Stimulated activated CD4-positive, alpha-beta T cell treated with anti-CD3 and anti-CD28 coated beads, Interleukin-12 subunit alpha, Interleukin-12 subunit beta, amount 100 ng/mL, for 24 hours (primary cell): ENCODE measurements around the gene GRK2.

Experiments
- DNase-seq, 2 experiments: peaks; one replicate each; pipeline ENCODE4 v3.0.0-alpha.2; 2020; ENCODE audit warnings: low read depth in 2 of 2

Gene GRK2

DNA sequence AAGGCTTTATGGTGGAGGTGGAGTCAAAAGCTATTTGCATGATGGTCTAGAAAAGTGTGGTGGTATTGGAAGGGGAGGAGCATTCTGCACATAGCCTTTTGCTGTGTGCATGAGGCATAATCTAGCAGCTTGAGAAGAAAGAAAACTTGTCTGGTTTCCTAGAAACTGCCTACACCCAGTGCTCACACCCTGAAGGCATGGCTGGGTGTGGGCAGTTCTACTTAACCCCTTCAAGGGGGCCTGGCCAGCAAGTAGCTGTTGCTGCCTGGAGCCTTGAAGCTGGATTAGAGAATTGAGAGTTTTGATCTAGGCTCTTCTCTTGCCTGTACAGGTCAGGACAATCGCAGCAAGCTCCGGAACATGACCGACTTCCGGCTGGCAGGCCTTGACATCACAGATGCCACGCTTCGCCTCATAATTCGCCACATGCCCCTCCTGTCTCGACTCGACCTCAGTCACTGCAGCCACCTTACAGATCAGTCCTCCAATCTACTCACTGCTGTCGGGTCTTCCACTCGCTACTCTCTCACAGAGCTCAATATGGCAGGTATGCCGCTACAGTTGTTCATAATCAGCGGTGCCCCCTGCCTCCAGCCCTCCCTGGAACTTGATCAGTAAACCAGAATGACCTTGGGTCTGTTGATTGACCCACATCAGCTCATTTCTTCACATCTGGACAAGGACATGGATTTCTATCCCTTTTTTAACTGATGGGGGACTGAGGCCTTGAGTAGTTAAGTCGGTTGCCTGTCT, 12.2 kb upstream of the GRK2 start:
- no peak for DNase-seq

DNA sequence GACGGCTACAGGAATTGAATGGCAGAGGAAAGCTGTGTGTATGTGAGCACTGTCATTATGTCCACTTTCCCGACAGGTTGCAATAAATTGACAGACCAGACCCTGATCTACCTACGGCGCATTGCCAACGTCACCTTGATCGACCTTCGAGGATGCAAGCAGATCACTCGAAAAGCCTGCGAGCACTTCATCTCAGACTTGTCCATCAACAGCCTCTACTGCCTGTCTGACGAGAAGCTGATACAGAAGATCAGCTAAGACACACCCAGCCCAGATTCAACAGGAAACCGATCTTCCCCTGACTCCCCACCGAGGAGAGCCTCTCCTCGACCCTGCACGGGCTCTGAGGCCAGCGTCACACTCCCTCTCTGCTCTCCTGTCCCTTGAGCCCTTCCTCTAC, 11.5 kb upstream of the GRK2 start:
- DNase-seq: no peak

DNA sequence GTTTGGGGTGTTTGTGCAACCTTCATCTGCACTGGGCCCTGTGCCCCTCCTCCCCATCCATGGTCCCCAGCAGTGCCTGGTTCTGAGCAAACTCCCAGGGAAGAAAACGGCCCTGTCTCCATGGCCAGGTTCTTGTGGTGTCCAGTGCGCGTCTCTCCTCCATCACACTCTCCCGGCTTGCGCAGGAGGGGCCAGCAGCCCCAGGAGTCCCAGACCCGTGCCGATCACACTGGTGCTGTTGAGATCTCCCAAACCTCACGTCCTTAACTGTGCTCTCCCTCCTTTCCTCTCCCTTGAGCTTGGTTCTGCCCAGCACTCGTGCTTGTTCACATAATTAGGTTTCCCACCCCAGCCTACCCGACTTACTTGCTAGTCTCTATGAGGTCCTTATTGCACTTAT, 10.9 kb upstream of the GRK2 start:
- no peak for DNase-seq

DNA sequence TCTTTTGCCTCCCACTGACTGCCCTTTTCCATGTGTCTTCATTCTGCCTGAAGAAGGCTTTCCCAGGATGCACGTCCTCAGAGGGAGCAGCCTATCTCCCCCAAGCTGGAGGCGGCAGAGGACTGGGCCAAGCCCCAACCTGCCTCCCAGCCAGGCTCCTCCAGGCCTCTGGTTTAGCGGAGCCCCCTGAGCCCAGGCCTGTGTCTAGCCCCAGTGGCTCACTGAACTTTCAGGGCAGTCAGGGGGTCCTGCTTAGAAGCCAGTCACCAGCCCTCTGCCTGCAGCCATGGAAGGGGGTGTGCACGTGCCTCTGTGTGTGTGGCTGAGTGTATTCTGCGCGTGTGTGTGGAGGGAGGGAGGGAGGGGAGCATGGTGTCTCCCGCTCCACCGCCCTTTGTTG, 10.4 kb upstream of the GRK2 start:
- no peak for DNase-seq

DNA sequence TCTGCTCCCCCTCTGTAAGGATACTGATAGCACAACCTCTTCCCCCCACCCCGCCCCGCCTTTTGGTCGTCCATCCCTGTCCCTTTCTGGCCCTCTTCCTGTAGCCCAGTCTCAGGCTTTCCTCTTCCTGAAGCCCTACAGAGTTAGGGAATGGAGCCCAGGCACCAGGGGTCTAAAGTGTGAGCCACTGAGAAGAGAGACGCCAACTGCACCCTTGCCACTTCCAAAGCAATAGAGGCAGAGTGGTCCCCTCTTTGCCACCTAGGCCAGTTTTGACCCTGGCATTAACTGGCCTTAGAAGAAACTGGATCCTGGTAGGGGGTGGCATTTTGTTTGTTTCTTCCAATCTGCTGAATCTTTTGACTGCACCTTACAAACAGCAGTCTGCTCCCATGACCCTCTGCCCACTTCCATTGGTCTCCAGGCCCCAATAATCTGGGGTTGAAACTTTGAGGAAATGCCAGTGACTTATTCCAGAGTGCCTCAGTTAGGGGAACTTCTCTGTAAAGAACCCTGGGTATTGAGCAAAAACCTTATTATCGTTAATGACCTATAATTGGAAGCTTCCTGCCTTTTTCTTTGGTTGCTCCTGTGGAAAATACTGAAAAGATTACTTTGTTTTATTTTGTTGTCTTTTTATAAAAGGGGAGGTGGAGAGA, 9.7 kb upstream of the GRK2 start:
- no peak for DNase-seq

- no peak for DNase-seq
Observed at GRCh38 chr11:67260406-67260805, 5.9 kb upstream of the GRK2 start.

DNA sequence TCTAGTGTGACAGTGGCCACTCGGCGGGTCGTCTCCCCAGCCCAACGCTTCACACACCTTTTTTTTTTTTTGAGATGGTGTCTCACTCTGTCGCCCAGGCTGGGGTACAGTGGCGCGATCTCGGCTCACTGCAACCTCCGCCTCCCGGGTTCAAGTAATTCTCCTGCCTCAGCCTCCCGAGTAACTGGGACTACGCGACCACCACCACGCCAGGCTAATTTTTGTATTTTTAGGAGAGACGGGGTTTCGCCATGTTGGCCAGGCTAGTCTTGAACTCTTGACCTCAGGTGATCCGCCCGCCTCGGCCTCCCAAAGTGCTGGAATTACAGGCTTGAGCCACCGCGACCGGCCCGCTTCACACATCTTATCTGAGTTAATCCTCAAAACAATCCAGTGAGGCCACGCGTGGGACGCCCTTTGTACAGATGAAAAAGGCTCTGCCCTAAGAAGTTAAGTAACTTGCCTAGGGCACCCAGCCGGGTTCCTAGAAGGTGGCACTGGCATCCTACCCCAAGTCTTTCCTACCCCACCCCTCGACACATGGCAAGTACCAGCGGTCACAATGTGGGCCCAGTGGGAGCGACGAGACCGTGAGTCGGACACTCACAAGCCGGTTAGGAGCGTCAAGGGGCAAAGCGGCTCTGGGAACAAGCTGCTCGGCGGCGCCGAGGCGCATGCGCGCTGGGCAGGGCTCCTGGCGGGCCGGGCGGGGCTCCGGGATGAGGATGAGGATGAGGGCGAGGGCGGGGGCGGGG, 5.2 kb upstream of the GRK2 start:
- peak in 1 of 2 experiments; percentile 66 for DNase-seq

DNA sequence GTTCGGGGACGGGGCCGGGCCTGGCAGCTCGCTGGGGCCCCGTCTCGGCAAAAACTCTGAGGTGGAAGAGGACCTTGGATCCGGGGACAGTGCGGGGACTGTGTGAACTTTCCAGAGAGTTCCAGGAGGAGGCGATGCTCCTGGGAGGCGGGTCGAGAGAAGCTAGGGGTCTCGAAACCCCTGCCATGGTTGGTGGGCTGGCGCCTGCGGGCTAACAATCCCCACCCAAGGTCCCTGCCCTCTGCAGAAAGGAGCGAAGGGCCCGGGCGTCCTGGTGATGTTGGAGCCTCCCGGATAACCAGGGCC, 4.7 kb upstream of the GRK2 start:
- no peak for DNase-seq

- DNase-seq: no peak
Observed at GRCh38 chr11:67261946-67262681, 4.2 kb upstream of the GRK2 start.

GRCh38 chr11:67262731-67263675, 3.3 kb upstream of the GRK2 start:
- DNase-seq: peak in 1 of 2 experiments; percentile 74

DNA sequence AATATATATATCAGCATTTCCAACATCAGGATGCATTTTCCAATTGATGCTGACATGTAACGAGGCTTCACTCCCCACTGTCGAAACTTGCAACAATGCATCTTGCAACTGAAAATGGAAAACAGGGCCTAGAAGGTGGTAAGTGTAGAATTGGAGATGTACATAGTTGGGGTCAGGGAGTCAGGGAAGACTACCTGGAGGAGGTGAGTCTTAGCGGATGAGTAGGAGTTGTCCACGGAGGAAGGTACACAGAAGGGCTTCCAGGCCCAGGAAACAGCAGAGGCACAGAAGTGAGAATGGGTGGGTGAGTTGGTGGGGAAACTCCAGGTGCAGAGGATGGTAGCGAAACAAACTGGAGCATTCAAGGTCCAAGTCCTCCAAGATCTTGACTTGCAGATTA, 2.0 kb upstream of the GRK2 start:
- no peak for DNase-seq

DNA sequence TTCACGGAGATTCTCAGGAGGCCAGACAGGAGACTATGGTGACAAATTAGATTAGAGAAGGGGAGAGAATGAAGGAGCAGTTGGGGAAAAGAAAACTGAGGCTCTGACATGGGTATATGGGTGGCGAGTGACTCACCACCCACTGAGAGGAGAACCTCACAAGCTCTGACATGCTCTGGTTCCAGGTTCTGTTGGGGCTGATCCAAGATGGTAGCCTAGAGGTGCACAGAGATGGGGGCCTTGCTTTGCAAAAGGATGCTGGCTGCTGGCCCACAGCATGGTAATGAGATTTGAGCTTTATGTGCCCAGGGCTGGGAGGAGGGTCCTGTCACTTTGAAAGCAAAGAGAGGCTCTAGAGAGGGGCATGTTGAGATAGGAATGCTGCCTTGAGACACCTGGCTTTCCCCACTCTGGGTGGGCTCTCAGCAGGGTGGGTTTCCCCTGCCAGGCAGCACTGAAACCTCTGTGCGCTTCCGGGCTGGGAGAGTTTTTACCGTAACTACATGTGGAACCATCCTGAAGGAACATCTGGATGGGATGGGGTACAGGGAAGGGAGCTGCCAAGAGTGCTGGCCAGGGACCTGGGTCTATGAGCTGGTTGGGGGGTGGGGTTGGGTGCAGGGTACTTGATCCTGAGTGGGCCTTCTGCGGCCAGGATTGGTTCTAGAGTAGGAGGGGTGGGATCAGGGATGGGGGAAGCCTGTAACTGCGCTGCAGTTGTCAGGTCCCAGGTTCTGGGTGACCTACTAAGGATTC, 1.2 kb upstream of the GRK2 start:
- no peak for DNase-seq

GRCh38 chr11:67265633-67266448, 432 bp upstream of the GRK2 start:
- peak in 1 of 2 experiments; percentile 64 for DNase-seq

DNA sequence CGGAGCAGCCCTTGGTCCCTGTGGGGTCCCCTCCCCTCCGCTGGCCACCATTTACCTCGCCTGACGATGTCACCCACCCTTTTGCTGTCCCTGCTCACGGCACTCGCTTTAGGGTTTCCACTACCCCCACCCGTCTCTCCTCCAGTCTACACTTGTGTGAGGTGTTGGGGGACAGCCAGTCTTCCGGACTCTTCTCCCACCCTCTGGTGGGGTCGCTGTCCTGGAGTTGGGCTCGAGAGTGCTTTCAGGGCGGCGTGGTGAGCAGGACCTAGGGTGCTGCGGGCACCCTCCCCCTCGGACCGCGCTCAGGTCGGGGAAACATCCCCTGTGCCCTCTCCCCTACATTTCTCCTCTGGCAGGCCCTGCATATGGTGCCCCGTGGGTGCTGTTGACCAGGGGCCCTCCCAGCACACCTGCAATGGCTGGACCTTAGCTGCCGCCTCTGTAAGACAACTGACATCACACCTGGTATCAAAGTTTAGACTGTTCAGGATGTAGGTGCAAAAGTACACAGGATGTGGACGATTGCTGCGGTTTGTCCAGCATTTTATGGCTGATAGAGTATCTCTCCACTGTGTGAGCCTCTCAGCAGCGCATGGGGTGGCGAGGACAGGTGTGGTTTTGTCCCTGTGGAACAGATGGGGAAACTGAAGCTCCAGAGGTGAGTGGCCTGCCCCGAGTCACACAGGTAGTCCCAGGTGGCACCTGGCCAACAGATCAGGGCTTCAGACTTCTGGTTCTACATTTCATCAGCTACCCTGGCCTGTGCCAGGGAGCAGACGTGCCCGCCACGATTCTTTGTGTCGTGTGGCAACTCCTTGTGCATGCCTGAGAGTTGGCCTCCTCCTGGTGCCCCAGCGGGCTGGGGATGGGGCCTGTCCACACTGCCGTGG, 1.2 kb downstream of the GRK2 start:
- no peak for DNase-seq

DNA sequence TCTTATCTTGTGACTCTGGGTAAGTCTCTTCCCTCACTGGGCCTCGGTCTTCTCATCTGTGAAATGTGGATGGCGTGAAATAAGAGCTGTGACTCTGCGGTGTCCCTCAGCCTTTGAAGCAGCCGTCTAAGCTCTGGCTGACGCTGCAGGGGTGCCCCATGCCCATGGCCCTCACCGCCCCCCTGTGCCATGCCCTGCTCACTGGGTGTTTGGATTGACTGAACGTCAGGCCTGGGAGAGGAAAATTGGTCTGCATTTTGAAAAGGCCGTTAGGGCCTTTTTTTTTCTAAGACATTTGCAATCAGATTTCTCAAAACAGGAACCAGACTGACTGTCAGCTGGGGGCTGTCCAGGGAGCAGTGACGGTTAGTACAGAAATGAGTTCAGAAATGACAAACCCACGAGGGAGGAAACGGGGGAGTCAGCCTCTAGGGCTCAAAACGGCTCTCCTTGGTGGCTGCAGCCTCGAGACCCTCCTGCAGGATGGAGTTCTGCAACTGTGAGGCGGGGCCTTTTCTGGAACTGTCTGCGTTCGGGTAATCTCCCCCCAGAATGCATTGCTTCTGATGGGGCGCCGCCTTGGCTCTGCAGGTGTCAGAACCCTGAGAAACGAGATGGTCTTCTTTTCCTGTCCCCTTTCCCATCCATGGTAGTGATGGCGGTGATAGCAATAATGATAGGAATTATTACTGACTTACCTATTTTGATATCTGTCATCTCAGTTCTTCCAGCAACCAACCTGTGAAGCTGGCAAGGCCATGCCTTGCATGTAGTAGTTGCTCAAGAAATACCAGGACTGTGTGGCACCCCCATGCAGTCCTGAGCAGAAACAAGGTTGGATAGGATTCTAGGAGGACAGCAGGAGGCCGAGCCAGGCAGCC, 2.0 kb downstream of the GRK2 start:
- DNase-seq: peak in 1 of 2 experiments; percentile 56

- DNase-seq: no peak
Observed at GRCh38 chr11:67268962-67269268, 2.6 kb downstream of the GRK2 start.

GRCh38 chr11:67269401-67270255, 3.4 kb downstream of the GRK2 start:
- no peak for DNase-seq
